A204.1 (cell line): Measurements from ENCODE around the gene SRPK2.

Source experiments
- FAIRE-seq: peaks from 2 replicates; lab custom pipeline; 2012; peaks lifted over from hg19 to GRCh38; lab: Jason Lieb, UNC

Gene SRPK2

DNA sequence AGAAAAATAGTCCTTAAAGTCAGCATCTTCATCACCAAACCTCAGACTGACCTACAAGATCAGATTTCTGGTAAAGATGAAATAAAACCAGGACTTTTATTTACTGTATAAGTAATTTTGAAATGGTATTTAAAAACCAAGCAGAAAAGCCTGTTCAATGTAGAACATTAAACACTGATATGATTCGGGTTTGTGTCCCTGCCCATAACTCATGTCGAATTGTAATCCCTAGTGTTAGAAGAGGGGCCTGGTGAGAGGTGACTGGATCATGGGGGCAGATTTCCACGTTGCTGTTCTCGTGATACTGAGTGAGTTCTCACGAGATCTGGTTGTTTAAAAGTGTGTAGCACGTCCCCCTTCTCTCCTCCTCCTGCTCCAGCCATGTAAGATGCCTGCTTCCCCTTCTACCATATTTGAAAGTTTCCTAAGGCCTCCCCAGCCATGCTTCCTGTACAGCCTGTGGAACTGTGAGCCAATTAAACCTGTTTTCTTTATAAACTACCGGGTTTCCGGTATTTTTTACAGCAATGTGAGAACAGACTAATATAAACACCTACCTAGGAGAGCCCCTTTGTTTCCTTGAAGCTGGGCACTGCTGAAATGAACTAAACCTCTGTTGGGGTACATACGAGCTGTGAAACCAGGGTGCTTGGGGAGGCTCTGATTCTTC lies 254.6 kb downstream of the SRPK2 start:
- no peak for FAIRE-seq

DNA sequence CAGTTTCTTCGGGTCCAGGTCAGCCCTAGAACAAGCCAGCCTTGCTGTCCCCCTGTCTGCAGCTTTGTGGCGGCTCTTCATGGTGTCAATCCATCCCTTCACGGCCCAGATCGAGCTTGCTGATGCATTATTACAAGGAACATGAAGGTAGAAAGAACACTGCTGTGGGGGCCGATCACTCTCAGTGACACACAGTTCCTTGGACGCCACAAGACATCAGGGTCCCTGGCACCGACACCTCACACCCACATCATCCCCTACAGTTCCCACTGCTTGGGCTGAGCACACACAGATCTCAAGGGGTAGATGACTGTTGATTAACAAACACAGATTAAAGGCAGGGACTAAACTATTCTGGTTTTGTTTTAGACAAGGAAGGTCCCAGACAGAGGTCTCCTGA lies 255.4 kb downstream of the SRPK2 start:
- no peak for FAIRE-seq

GRCh38 chr7:105132835-105133234 lies 255.9 kb downstream of the SRPK2 start:
- no peak for FAIRE-seq

- FAIRE-seq, result no peak
Measured at GRCh38 chr7:105132335-105132734, 256.4 kb downstream of the SRPK2 start.

GRCh38 chr7:105131890-105132289 lies 256.8 kb downstream of the SRPK2 start:
- no peak for FAIRE-seq

- FAIRE-seq, result no peak
Measured at GRCh38 chr7:105131033-105131656, 257.6 kb downstream of the SRPK2 start.

GRCh38 chr7:105130580-105130979 lies 258.1 kb downstream of the SRPK2 start:
- FAIRE-seq, result no peak

DNA sequence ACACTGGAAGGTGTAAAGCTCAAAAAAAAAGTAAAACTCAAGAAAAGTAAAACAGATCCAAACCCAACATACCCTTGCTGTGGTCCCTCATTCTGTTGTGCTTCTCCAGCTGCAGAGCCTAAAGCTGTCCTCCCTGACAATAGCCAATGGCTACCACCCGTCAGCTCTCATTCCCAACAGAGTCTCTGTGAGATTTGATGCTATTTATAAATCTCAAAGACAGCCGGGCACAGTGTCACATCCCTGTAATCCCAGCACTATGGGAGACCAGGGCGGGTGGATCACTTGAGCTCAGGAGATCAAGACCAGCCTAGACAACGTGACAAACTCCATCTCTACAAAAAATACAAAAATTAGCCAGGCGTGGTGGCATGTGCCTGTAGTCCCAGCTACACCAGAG lies 258.7 kb downstream of the SRPK2 start:
- no peak for FAIRE-seq

DNA sequence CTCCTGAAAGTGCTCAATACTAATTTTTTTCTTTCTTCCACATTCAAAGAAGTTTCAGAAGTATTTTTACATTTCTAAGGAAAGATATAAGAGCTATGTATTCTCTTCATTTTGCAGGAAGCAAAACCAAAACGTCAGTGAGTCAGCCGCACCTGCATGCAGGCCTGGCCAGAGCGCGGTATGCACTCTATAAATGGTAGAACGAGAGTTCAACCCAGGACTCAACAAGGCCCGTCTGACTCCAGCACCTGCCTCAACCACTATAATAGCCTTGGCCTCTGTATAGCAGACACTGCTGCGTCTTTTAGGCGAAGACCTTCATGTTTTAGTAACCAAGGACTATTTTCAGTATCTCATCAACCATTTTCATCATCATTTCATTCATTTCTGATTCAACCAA lies 261.5 kb downstream of the SRPK2 start:
- FAIRE-seq, result no peak

DNA sequence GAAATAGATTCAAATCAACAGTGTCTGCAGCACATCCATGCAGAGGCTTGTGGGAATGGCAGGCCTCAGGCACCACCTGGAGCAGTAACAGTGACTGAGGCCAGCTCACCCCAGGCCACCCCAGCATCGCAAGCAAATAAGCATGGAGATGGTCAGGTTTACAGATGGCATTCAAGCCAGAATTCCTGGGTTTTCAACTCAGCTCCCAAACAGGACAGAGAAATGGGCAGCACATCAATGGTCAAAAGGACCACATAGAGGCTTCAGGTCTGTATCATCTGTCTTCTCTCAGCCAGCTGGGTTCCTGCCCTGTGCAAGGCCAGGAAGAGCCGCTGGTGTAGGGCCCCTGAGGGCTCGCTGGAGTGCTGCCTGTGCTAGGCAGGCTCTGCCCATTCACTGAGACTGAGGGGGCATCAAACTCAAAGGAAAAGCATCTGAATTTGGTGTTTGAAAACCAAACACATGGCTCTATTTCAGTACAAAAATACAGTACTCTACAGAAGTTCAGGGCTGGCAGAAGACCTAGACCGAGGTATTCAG lies 262.2 kb downstream of the SRPK2 start:
- no peak for FAIRE-seq

DNA sequence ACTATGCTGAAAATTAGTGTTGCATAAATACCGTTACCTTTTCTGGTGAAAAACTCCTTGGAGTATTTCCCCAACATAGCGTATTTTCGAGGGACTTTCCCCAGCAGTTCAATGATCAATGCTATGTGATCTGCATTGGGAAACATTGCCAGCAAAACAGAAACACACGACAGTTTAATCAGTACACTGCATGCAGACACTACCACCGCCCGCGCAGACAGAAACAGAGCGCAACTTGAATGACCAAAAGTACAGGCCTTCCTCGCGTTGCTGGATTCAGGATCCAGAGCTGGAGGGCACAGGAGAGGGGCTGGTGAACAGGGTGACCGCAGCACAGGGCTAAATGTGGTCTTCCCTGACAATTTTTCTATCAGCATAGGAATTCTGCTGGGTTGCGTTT lies 263.0 kb downstream of the SRPK2 start:
- FAIRE-seq, result no peak

DNA sequence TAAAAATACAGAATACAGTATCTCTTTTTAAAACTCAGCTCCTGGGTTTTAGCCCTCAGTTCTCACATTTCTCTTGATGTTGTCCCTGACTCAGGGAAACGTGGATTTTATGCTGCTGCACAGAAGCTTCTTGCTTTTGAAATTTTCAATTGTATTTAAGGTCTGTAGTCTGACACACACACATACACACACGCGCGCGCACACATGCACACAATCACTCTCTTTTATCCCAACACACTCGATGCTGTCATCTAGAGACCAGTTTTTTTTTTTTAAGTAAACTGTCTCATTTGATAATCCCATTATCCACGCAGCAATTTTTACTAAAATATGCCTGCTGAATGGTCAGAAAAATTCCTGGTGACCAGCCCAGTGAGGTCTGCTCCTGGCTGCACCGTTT lies 266.1 kb downstream of the SRPK2 start:
- FAIRE-seq, result no peak

DNA sequence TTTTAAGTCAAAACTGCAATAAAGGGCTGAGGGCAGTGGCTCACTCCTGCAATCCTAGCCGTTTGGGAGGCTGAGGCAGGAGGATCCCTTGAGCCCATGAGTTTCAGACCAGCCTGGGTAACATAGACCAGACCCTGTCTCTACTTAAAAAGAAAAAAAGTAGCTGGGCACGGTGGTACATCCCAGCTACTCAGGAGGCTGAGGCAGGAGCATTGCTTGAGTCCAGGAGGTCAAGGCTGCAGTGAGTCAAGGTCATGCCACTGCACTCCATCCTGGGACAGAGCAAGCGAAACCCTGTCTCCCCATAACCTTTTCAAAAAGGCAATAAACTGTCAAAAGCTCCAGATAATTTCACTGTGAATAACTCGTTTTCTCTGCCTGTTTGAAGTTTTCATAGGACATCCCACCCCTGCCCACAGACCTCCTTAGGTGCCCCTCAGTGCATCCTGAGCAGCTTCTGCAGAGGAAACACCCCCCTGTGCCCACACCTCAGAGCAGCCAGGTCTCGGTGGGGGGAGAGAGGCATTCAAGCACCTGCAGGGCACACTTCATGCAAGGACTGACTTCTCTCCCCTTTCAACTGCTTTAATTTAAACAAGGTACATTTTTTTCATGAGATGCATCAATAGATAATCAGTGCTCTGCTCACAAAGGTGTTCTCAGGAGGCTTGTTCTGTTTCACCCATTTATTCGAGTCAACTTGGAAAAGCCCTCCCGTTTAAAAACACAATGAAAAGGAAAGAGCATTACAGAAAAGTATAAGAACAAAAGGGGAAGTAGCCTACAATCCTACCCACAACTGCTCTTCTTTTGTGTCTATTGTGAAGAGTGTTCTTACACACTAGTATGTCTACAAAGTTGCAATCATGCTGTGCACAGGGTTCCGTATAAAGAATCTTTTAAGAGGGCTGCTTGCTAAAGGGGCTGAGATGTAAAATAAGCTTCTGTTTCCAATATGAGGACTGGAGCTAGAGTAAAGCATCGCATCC lies 269.8 kb downstream of the SRPK2 start:
- no peak for FAIRE-seq

DNA sequence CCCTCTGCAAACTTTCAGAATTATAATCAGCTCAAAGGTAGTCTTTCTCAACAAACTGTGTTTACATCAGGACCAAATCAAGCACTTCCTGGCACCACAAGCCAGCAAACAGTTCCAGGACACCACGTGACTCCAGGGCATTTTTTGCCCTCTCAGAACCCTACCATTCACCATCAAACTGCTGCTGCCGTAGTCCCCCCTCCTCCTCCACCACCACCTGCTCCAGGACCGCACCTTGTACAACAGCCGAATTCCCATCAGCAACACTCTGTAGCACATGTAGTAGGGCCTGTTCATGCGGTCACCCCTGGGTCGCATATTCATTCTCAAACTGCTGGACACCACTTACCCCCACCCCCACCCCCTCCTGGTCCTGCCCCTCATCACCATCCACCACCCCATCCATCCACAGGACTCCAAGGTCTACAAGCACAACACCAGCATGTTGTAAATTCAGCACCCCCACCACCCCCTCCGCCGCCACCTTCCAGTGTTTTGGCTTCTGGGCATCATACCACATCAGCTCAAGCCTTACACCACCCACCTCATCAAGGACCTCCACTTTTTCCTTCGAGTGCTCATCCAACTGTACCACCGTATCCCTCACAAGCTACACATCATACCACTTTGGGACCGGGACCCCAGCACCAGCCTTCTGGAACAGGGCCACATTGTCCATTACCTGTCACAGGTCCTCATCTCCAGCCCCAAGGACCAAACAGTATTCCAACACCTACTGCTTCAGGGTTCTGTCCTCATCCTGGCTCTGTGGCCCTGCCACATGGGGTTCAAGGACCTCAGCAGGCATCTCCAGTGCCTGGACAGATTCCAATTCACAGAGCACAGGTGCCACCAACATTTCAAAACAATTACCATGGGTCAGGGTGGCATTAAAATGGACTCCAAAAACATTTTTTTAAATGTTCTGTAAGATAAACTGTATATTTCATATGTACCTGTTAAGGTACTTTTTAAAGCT lies 276.0 kb downstream of the SRPK2 start:
- FAIRE-seq, result no peak

- no peak for FAIRE-seq
Measured at GRCh38 chr7:105107458-105107857, 281.3 kb downstream of the SRPK2 start.

DNA sequence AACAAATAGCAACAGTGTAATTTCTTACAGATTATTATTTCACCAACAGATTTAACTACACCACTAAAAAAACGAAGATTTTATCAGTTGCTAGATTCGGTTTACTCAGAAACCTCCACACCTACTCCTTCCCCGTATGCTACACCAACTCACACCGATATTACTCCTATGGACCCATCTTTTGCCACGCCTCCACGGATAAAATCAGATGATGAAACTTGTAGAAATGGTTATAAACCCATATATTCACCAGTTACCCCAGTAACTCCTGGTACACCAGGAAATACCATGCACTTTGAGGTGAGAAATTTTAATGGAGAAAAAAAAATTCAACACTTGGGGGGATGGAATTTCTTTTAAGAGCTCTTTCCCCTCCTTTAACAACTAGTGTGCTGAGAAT lies 282.2 kb downstream of the SRPK2 start:
- FAIRE-seq, result no peak

DNA sequence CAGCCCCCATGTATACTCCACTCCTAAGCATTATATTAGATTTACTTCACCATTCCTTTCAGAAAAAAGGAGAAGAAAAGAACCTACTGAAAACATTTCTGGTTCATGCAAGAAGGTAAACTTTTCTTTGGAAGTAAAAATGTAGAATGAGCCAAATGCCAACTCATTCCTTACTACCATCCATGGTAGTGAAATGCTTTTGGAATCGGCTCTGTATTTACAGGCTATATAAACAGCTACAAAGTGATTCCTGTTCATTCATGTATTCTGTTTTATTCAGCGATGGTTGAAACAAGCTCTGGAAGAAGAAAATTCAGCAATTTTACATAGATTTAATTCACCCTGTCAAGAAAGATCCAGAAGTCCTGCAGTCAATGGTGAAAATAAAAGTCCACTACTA lies 283.1 kb downstream of the SRPK2 start:
- no peak for FAIRE-seq

GRCh38 chr7:105102557-105103352 lies 286.0 kb downstream of the SRPK2 start:
- no peak for FAIRE-seq

- no peak for FAIRE-seq
Measured at GRCh38 chr7:105101864-105102263, 286.9 kb downstream of the SRPK2 start.

DNA sequence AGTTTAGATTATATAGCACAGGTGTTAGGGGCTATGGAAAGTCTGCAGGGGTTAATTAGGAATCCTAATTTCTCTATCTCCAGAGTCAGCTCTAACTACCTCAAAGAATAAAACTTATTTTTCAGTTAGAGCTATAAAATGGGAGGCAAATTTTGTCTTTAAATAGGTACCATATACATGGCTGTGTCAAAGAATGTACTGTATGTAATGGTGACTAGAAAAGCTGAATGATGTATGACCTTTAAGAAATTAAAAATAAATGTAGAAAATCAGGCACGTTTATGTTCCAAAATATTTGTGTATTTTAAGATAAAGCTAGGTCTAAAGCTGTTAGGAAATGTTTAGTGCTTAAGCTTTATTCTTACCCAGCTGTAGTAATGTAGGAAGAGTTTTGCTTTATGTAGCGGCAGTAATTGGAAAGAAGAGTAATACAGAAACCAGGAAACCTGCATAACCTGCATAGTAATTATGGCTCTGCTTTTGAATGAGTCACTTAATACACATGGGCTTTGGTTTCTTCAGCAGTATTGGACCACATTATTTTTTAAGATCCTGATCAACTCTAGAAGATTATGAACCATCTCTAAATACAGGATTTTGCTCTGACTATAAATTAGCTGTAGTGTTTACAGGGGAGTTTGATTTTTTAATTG lies 289.7 kb downstream of the SRPK2 start:
- FAIRE-seq, result peak; percentile 23
